HepG2 (cell line): ENCODE results near the gene MAP2K2. TPM values are rescaled to one million over a fixed set of nuclear protein-coding genes. Genes with fewer than 3 reads are reported as not detected.

Source experiments
- ATAC-seq: fragments of 200-7000 bp; cut with Tn5 transposase; 3 replicates; pipeline ENCODE4 v1.9.1; 2020; ENCODE audit warnings: mild to moderate bottlenecking, moderate library complexity
- BruUV-seq: library from RNA; stranded (reverse); fragments of 400-500 nt; replicated peaks from 2 replicates; lab custom pipeline; 2021; lab: Mats Ljungman, UMichigan
- CTCF ChIA-PET: fragments of 300-600 bp; formaldehyde crosslinking; extraction: SDS; loops from one replicate; lab custom pipeline; 2021; ENCODE audit warnings: low total read pairs, inconsistent platforms, low intra/inter-chr PET ratio; lab: Yijun Ruan, JAX
- POLR2A ChIA-PET: fragments of 350-600 bp; sonication (Branson Sonifier 250); formaldehyde crosslinking; loops from one replicate; lab custom pipeline; 2020; ENCODE audit warnings: antibody characterized with exemption, inconsistent platforms; lab: Yijun Ruan, JAX
- DNase-seq: peaks from one replicate; pipeline ENCODE4 v3.0.0-alpha.2; 2015; ENCODE audit warnings: low spot score
- FAIRE-seq: peaks from 3 replicates; lab custom pipeline; 2011; peaks lifted over from hg19 to GRCh38; lab: Jason Lieb, UNC
- H2AFZ ChIP-seq: one replicate; pipeline ENCODE4 v1.6.1; 2011; ENCODE audit warnings: low read length, inconsistent platforms
- H3K27ac ChIP-seq: fragments of 300-600 bp; 3 replicates; pipeline ENCODE4 v1.8.0; 2011; ENCODE audit warnings: mixed run types, mild to moderate bottlenecking, mixed read lengths, low read length, inconsistent platforms; ENCODE audit not compliant: insufficient read depth; ENCODE audit errors: extremely low read length
- H3K27me3 ChIP-seq, 2 experiments: fragments of 200-600 bp in 1 of 2; 2 replicates in 1 of 2; 3 replicates in 1 of 2; pipeline versions ENCODE4 v1.6.0 to v1.8.0; 2011; ENCODE audit warnings: low read length in 2 of 2, mild to moderate bottlenecking in 2 of 2, moderate library complexity in 2 of 2, inconsistent platforms in 1 of 2; ENCODE audit not compliant: insufficient read depth in 2 of 2, control insufficient read depth in 1 of 2
- H3K36me3 ChIP-seq, 2 experiments: fragments of 200-600 bp in 1 of 2; replicated peaks in 1 of 2; 2 replicates in 1 of 2; 3 replicates in 1 of 2; pipeline versions ENCODE4 v1.5.1 to v1.8.0; 2011; ENCODE audit warnings: low read length in 2 of 2, inconsistent platforms in 1 of 2; ENCODE audit not compliant: insufficient read depth in 2 of 2, control insufficient read depth in 1 of 2
- H3K4me1 ChIP-seq: 2 replicates; pipeline ENCODE4 v1.5.1; 2012; ENCODE audit warnings: low read length, inconsistent platforms; ENCODE audit not compliant: insufficient read depth
- H3K4me2 ChIP-seq: 2 replicates; pipeline ENCODE4 v1.6.0; 2011; ENCODE audit warnings: low read depth, low read length, inconsistent platforms
- H3K4me3 ChIP-seq, 3 experiments: fragments of 200-600 bp in 1 of 3; sonication (generic), shearing (Covaris generic) in 1 of 3; replicated peaks in 1 of 3; 2 replicates each; pipeline ENCODE4 v1.5.1; 2011 to 2016; ENCODE audit warnings: low read length in 3 of 3, inconsistent platforms in 2 of 3, low read depth in 2 of 3, mild to moderate bottlenecking in 2 of 3, control low read depth in 1 of 3, mixed read lengths in 1 of 3; ENCODE audit not compliant: insufficient read depth in 1 of 3
- H3K79me2 ChIP-seq: one replicate; pipeline ENCODE4 v1.6.1; 2011; ENCODE audit warnings: low read length, inconsistent platforms; ENCODE audit not compliant: insufficient read depth
- H3K9ac ChIP-seq: 2 replicates; pipeline ENCODE4 v1.6.0; 2011; ENCODE audit warnings: mild to moderate bottlenecking, low read depth, low read length, inconsistent platforms; ENCODE audit not compliant: insufficient read depth
- H3K9me3 ChIP-seq: 2 replicates; pipeline ENCODE4 v1.5.1; 2012; ENCODE audit warnings: mild to moderate bottlenecking, low read length
- H4K20me1 ChIP-seq: 2 replicates; pipeline ENCODE4 v1.6.0; 2011; ENCODE audit warnings: inconsistent platforms, mild to moderate bottlenecking, low read length, moderate library complexity; ENCODE audit not compliant: insufficient read depth
- HNRNPK ChIP-seq: fragments of 200-400 bp; formaldehyde crosslinking; IDR thresholded peaks from 2 replicates; pipeline ENCODE4 v1.6.1; 2018; ENCODE audit warnings: low read length, low read depth, moderate library complexity, mild to moderate bottlenecking; ENCODE audit not compliant: poor library complexity, severe bottlenecking
- KAT8 ChIP-seq: IDR thresholded peaks from 2 replicates; pipeline ENCODE4 v1.6.1; 2016; ENCODE audit warnings: missing genetic modification reagents, missing compliant biosample characterization
- PCBP1 ChIP-seq: fragments of 200-400 bp; formaldehyde crosslinking; IDR thresholded peaks from 2 replicates; pipeline ENCODE4 v1.6.1; 2017; ENCODE audit warnings: mild to moderate bottlenecking, low read depth, low read length, borderline replicate concordance
- PRPF4 ChIP-seq: fragments of 200-400 bp; formaldehyde crosslinking; IDR thresholded peaks from 2 replicates; pipeline ENCODE4 v1.6.1; 2016; ENCODE audit warnings: low read length, low read depth; ENCODE audit not compliant: poor library complexity, severe bottlenecking
- ZNF263 ChIP-seq: sonication (generic); formaldehyde crosslinking; IDR thresholded peaks from 2 replicates; pipeline ENCODE4 v1.4.0; 2020; ENCODE audit warnings: missing genetic modification reagents
- ZNF724P ChIP-seq: sonication (generic); formaldehyde crosslinking; IDR thresholded peaks from 2 replicates; pipeline ENCODE4 v1.8.0; 2022; ENCODE audit warnings: missing genetic modification reagents, borderline replicate concordance
- WGBS: methylation state at CpG from one replicate; pipeline ENCODE4 v1.1.6; 2017; ENCODE audit warnings: low lambda C conversion rate; 5-methylcytosine and 5-hydroxymethylcytosine counted together
- in situ Hi-C: cut with HindIII; loops from 2 replicates; pipeline ENCODE4 v1.10.0; 2017; ENCODE audit warnings: low pct_unique_long_range_greater_than_20kb; ENCODE audit not compliant: extremely low pct_ligation_motif_present
- intact Hi-C: fragments of 100-400 bp; cut with micrococcal nuclease; formaldehyde crosslinking; loops from one replicate; pipeline ENCODE4 v1.10.0; 2022; ENCODE audit not compliant: unreplicated experiment
- polyA plus RNA-seq, 8 experiments: library from polyadenylated mRNA; depleted of rRNA in 3 of 8; stranded (reverse) in 7 of 8; unstranded in 1 of 8; fragments of >200 nt; fragmentation: Illumina TruSeq in 4 of 8; extraction: Trizol in 4 of 8; gene quantifications; 2 replicates each; pipeline versions ENCODE4 v1.2.1 to v1.2.3, GENCODE V29; 2011 to 2016; ENCODE audit warnings: low read depth in 4 of 8, missing spikeins in 1 of 8, mixed read lengths in 1 of 8; ENCODE audit not compliant: insufficient read depth in 1 of 8
- total RNA-seq, 5 experiments: library from RNA; depleted of rRNA; stranded (reverse); fragments of >200 nt; fragmentation: Illumina TruSeq; extraction: Trizol; gene quantifications; 2 replicates each; pipeline ENCODE4 v1.2.3, GENCODE V29; 2016; ENCODE audit warnings: low read depth in 1 of 5
- TF ChIP-seq, protein P1 (sequence below): sonication (generic); formaldehyde crosslinking; IDR thresholded peaks from 2 replicates; pipeline ENCODE4 v1.5.1; 2020; ENCODE audit warnings: mild to moderate bottlenecking, missing genetic modification reagents, moderate library complexity
- TF ChIP-seq, protein P2 (sequence below): sonication (generic); formaldehyde crosslinking; IDR thresholded peaks from 2 replicates; pipeline ENCODE4 v1.5.0; 2020; ENCODE audit warnings: mild to moderate bottlenecking, missing genetic modification reagents

MAP2K2 gene
- total and polyA plus RNA-seq, 2 of the 13 experiments (the other 11 are each of a cell fraction or from before 2014, with no cell fraction given) = 70.3 to 80.9 TPM

DNA sequence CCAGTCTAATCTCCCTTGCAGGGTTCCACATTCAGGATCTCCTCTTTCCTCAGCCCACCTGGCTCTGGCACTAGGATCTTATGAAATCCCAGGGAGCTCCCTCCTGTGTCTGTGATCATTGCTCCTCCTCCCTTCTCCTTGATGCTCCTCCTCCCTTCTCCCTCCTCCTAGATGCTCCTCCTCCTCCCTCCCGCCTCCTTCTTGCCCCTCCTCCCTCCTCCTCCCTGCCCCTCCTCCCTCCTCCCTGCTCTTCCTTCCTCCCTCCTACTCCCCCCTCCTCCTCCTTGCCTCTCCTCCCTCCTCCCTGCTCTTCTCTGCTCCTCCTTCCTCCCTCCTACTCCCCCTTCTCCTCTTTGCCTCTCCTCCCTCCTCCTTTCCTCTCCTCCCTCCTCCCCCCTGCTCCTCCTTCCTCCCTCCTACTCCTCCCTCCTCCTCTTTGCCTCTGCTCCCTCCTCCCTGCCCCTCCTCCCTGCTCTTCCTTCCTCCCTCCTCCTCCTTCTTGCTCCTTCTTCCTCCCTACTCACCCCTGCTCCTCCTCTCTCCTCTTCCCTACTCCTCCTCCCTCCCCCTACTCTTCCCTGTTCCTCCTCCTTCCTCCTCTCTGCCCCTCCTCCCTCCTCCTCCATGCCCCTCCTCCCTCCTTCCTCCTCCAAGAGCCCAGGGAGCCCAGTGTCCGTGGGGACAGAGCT lies 42.3 kb downstream of the MAP2K2 start:
- H4K20me1 ChIP-seq = no peaks in the 10 kb centered on the region
- H3K9me3 ChIP-seq = no peaks in the 10 kb centered on the region
- POLR2A ChIA-PET = no interaction called here
- in situ Hi-C loops (no loop called here), intact Hi-C loops (no loop called here)
- H3K4me1 ChIP-seq = peaks cover 62% of the 10 kb centered on the region
- H3K27ac ChIP-seq = no peak overlapping the region
- no TSS peak for BruUV-seq
- DNase-seq (no peak), FAIRE-seq (no peak), ATAC-seq (no peak)
- peak overlapping the region in 1 of 3 experiments; percentile 33; a peak in 1 of 6 replicates for H3K4me3 ChIP-seq
- H3K36me3 ChIP-seq = no peaks in the 10 kb centered on the region
- WGBS = 5% methylated on average over 2 of the region's 2 CpGs
- H2AFZ ChIP-seq = no peak overlapping the region
- H3K4me2 ChIP-seq = peak overlapping the region; percentile 27; the same call in 1 of the 2 replicates
- 0 out of 2 replicates have a peak overlapping the region, but pooled peaks have one; percentile 15 for H3K9ac ChIP-seq
- CTCF ChIA-PET = no interaction called here
- H3K79me2 ChIP-seq = no peaks in the 10 kb centered on the region
- no peaks in the 10 kb centered on the region for H3K27me3 ChIP-seq
- TF ChIP-seq ZNF263 (CRISPR knock-in tag) (peak; percentile 91), HNRNPK (peak; percentile 40), ZNF724P (no peak), KAT8 (CRISPR knock-in tag) (no peak), PCBP1 (0 out of 2 replicates have a peak, but pooled peaks have one; percentile 17)
- TF ChIP-seq, protein P1, sequence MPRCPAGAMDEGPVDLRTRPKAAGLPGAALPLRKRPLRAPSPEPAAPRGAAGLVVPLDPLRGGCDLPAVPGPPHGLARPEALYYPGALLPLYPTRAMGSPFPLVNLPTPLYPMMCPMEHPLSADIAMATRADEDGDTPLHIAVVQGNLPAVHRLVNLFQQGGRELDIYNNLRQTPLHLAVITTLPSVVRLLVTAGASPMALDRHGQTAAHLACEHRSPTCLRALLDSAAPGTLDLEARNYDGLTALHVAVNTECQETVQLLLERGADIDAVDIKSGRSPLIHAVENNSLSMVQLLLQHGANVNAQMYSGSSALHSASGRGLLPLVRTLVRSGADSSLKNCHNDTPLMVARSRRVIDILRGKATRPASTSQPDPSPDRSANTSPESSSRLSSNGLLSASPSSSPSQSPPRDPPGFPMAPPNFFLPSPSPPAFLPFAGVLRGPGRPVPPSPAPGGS = no peak

- TF ChIP-seq, protein P2, sequence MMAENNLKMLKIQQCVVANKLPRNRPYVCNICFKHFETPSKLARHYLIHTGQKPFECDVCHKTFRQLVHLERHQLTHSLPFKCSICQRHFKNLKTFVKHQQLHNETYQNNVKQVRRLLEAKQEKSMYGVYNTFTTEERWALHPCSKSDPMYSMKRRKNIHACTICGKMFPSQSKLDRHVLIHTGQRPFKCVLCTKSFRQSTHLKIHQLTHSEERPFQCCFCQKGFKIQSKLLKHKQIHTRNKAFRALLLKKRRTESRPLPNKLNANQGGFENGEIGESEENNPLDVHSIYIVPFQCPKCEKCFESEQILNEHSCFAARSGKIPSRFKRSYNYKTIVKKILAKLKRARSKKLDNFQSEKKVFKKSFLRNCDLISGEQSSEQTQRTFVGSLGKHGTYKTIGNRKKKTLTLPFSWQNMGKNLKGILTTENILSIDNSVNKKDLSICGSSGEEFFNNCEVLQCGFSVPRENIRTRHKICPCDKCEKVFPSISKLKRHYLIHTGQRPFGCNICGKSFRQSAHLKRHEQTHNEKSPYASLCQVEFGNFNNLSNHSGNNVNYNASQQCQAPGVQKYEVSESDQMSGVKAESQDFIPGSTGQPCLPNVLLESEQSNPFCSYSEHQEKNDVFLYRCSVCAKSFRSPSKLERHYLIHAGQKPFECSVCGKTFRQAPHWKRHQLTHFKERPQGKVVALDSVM = peak; percentile 72
- TF ChIP-seq PRPF4 = no peak
- TF ChIP-seq, all 625 proteins: peak for 1
- DNase-seq (no peak), ATAC-seq (no peak), FAIRE-seq (no peak)
- no peak overlapping the region for H3K4me3 ChIP-seq
- ChIA-PET POLR2A (no interaction called here), CTCF (no interaction called here)
- H3K27me3 ChIP-seq = no peaks in the 10 kb centered on the region
- BruUV-seq = no TSS peak
- no peaks in the 10 kb centered on the region for H4K20me1 ChIP-seq
- intact Hi-C loops (no loop called here), in situ Hi-C loops (no loop called here)
- no peak overlapping the region for H3K27ac ChIP-seq
- no peak overlapping the region for H3K4me2 ChIP-seq
- H3K79me2 ChIP-seq = no peaks in the 10 kb centered on the region
- WGBS = 44% methylated on average over 6 of the region's 6 CpGs
- H2AFZ ChIP-seq = no peak overlapping the region
- H3K9me3 ChIP-seq = no peaks in the 10 kb centered on the region
- peaks cover 51% of the 10 kb centered on the region for H3K4me1 ChIP-seq
- no peak overlapping the region for H3K9ac ChIP-seq
- H3K36me3 ChIP-seq = no peaks in the 10 kb centered on the region
Measured at GRCh38 chr19:4080473-4080872, 43.4 kb downstream of the MAP2K2 start.
